Neural progenitor cell (in vitro differentiated cells): ENCODE data around the gene E4F1. TPM values are rescaled to one million over a fixed set of nuclear protein-coding genes. Genes with fewer than 3 reads are reported as not detected.
A peak's percentile ranks its signal among the peaks of the same experiment; 100 is the strongest.

Experiments
- DNase-seq: peaks from one replicate; pipeline ENCODE4 v3.0.0-alpha.2; 2016; ENCODE audit warnings: low spot score
- H2AFZ ChIP-seq: fragments of 200-600 bp; sonication (generic); replicated peaks from 2 replicates; pipeline ENCODE4 v1.6.1; 2016; ENCODE audit warnings: antibody characterized with exemption
- H3F3A ChIP-seq: fragments of 200-600 bp; sonication (generic); 2 replicates; pipeline ENCODE4 v1.6.1; 2016; ENCODE audit warnings: antibody characterized with exemption, low read depth
- H3K27ac ChIP-seq: fragments of 200-600 bp; sonication (generic); 2 replicates; pipeline ENCODE4 v1.5.1; 2016; ENCODE audit warnings: mild to moderate bottlenecking
- H3K27me3 ChIP-seq: fragments of 200-600 bp; sonication (generic); 2 replicates; pipeline ENCODE4 v1.6.1; 2016; ENCODE audit warnings: mild to moderate bottlenecking, moderate library complexity
- H3K36me3 ChIP-seq: fragments of 200-600 bp; sonication (generic); 2 replicates; pipeline ENCODE4 v1.5.1; 2016
- H3K4me1 ChIP-seq: fragments of 200-600 bp; sonication (generic); 2 replicates; pipeline ENCODE4 v1.6.1; 2016; ENCODE audit warnings: mixed run types
- H3K4me2 ChIP-seq: fragments of 200-600 bp; sonication (generic); 2 replicates; pipeline ENCODE4 v1.6.1; 2016
- H3K4me3 ChIP-seq: fragments of 200-600 bp; sonication (generic); 2 replicates; pipeline ENCODE4 v1.5.1; 2016
- H3K79me2 ChIP-seq: fragments of 200-600 bp; sonication (generic); 2 replicates; pipeline ENCODE4 v1.6.1; 2016; ENCODE audit warnings: low read depth
- H3K9ac ChIP-seq: fragments of 200-600 bp; sonication (generic); 2 replicates; pipeline ENCODE4 v1.6.1; 2016
- H3K9me3 ChIP-seq: fragments of 200-600 bp; sonication (generic); 2 replicates; pipeline ENCODE4 v1.5.1; 2016; ENCODE audit warnings: low read depth
- H4K20me1 ChIP-seq: fragments of 200-600 bp; sonication (generic); 2 replicates; pipeline ENCODE4 v1.6.1; 2016; ENCODE audit warnings: low read depth
- H3K27ac Mint-ChIP-seq: 3 replicates; pipeline ENCODE4 v1.8.0; 2021; ENCODE audit warnings: mixed read lengths
- H3K27me3 Mint-ChIP-seq: 2 replicates; pipeline ENCODE4 v1.8.0; 2022; ENCODE audit warnings: low read depth, mild to moderate bottlenecking, inconsistent platforms, moderate library complexity, mixed read lengths; ENCODE audit not compliant: insufficient read depth
- H3K36me3 Mint-ChIP-seq: 3 replicates; pipeline ENCODE4 v1.8.0; 2021; ENCODE audit warnings: mixed read lengths
- H3K4me1 Mint-ChIP-seq: 3 replicates; pipeline ENCODE4 v1.8.0; 2021; ENCODE audit warnings: mixed read lengths
- H3K4me3 Mint-ChIP-seq: 3 replicates; pipeline ENCODE4 v1.8.0; 2021; ENCODE audit warnings: mild to moderate bottlenecking, moderate library complexity, mixed read lengths
- H3K9me3 Mint-ChIP-seq: 3 replicates; pipeline ENCODE4 v1.8.0; 2020; ENCODE audit warnings: mixed read lengths
- CTCF ChIP-seq: fragments of 200-600 bp; sonication (generic); IDR thresholded peaks from 2 replicates; pipeline ENCODE4 v1.5.1; 2017; ENCODE audit warnings: antibody characterized with exemption, mild to moderate bottlenecking
- EZH2 ChIP-seq: fragments of 200-600 bp; sonication (generic); IDR thresholded peaks from 2 replicates; pipeline ENCODE4 v1.6.1; 2017; ENCODE audit warnings: antibody characterized with exemption, mild to moderate bottlenecking, moderate library complexity
- EZH2phosphoT487 ChIP-seq: fragments of 200-600 bp; sonication (generic); IDR thresholded peaks from 2 replicates; pipeline ENCODE4 v1.6.1; 2017; ENCODE audit warnings: antibody characterized with exemption
- total RNA-seq: library from RNA; depleted of rRNA; stranded (reverse); fragments of >200 nt; gene quantifications from 2 replicates; pipeline ENCODE4 v1.2.3, GENCODE V29; 2015; ENCODE audit warnings: low replicate concordance

Gene E4F1
- total RNA-seq, 1 donor from 2014 or later: 7.4 TPM

DNA sequence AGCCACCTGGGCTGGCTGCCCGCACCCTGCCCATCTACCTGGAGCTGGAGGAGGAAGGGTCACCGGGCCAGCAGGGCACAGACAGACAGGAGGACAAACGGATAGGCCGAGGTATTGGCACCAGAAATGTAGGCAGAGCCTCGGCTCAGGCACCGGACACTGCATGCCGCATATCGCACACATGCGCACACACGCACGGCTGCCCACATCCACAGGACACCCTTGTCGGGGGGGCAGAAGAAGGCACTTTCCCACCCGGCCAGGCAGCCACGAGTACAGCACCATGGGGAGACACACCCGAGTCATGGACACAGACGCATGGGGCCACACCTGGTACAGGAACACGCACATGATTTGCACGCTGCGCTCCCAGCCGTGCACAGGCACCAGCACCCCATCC is 41.4 kb upstream of the E4F1 start:
- no peaks in the 10 kb centered on the region for H3K36me3 ChIP-seq
- DNase-seq: no peak
- peak overlapping the region; percentile 73 for H3K4me3 Mint-ChIP-seq
- peaks cover 3% of the 10 kb centered on the region for H3K4me1 Mint-ChIP-seq
- H3K27ac ChIP-seq: no peak overlapping the region
- H3K27me3 Mint-ChIP-seq: peaks cover 9% of the 10 kb centered on the region
- no peak overlapping the region for H3K4me3 ChIP-seq
- H3K9me3 Mint-ChIP-seq: no peaks in the 10 kb centered on the region
- peak overlapping the region; percentile 70 for H3K27ac Mint-ChIP-seq
- H2AFZ ChIP-seq: no peak overlapping the region
- H3K9me3 ChIP-seq: no peaks in the 10 kb centered on the region
- H3K27me3 ChIP-seq: no peaks in the 10 kb centered on the region
- H4K20me1 ChIP-seq: no peaks in the 10 kb centered on the region
- H3F3A ChIP-seq: peaks cover 5% of the 10 kb centered on the region
- TF ChIP-seq EZH2phosphoT487: no peak
- TF ChIP-seq CTCF: no peak
- TF ChIP-seq EZH2: no peak
- H3K4me2 ChIP-seq: no peak overlapping the region
- no peaks in the 10 kb centered on the region for H3K4me1 ChIP-seq
- H3K9ac ChIP-seq: no peak overlapping the region
- peaks cover 2% of the 10 kb centered on the region for H3K36me3 Mint-ChIP-seq
- no peaks in the 10 kb centered on the region for H3K79me2 ChIP-seq

DNA sequence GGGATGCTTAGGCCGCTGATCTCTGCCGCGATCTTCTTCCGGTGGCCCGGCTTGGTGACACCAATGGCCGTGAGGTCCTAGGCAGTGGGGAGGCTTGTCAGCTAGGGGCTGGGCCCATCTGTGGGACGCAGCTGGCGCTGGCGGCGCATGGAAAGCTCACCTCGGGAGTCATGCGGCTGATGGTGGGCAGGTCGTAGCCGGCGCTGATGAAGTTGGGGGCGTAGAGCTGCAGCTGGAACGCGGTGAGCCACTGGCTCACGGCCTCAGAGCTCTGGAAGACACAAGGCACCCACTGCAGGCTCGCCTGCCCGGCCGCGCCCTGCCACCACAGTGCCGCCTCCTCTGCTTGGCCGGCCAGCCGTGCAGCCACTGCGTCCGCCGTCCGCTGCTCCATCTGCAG is 39.7 kb upstream of the E4F1 start:
- Mint-ChIP-seq H3K27ac (no peak overlapping the region), H3K36me3 (peaks cover 2% of the 10 kb centered on the region), H3K4me1 (peaks cover 3% of the 10 kb centered on the region), H3K4me3 (no peak overlapping the region), H3K27me3 (peaks cover 9% of the 10 kb centered on the region), H3K9me3 (no peaks in the 10 kb centered on the region)
- Histone ChIP-seq H3K79me2 (no peaks in the 10 kb centered on the region), H3K4me1 (no peaks in the 10 kb centered on the region), H3K27me3 (no peaks in the 10 kb centered on the region), H3K4me2 (no peak overlapping the region), H3K9me3 (no peaks in the 10 kb centered on the region), H3K9ac (no peak overlapping the region), H3F3A (no peaks in the 10 kb centered on the region), H3K36me3 (no peaks in the 10 kb centered on the region), H2AFZ (no peak overlapping the region), H3K4me3 (no peak overlapping the region), H3K27ac (no peak overlapping the region), H4K20me1 (no peaks in the 10 kb centered on the region)
- TF ChIP-seq EZH2 (no peak), EZH2phosphoT487 (no peak), CTCF (no peak)
- DNase-seq: no peak

- H3K27ac Mint-ChIP-seq: no peak overlapping the region
- peaks cover 3% of the 10 kb centered on the region for H3K4me1 Mint-ChIP-seq
- H4K20me1 ChIP-seq: no peaks in the 10 kb centered on the region
- H2AFZ ChIP-seq: no peak overlapping the region
- no peaks in the 10 kb centered on the region for H3K36me3 ChIP-seq
- H3K4me1 ChIP-seq: no peaks in the 10 kb centered on the region
- no peaks in the 10 kb centered on the region for H3K9me3 Mint-ChIP-seq
- no peak for DNase-seq
- no peak overlapping the region for H3K27ac ChIP-seq
- no peak overlapping the region for H3K4me3 Mint-ChIP-seq
- H3K27me3 ChIP-seq: no peaks in the 10 kb centered on the region
- H3K4me3 ChIP-seq: no peak overlapping the region
- H3K27me3 Mint-ChIP-seq: peaks cover 9% of the 10 kb centered on the region
- H3K9ac ChIP-seq: no peak overlapping the region
- H3F3A ChIP-seq: no peaks in the 10 kb centered on the region
- no peaks in the 10 kb centered on the region for H3K79me2 ChIP-seq
- H3K36me3 Mint-ChIP-seq: peaks cover 2% of the 10 kb centered on the region
- TF ChIP-seq CTCF (no peak), EZH2phosphoT487 (no peak), EZH2 (no peak)
- no peaks in the 10 kb centered on the region for H3K9me3 ChIP-seq
- no peak overlapping the region for H3K4me2 ChIP-seq
These were observed 39.0 kb upstream of the E4F1 start for GRCh38 chr16:2184346-2184745.

GRCh38 chr16:2184962-2185361 is 38.4 kb upstream of the E4F1 start:
- no peaks in the 10 kb centered on the region for H3K27me3 ChIP-seq
- H3F3A ChIP-seq: no peaks in the 10 kb centered on the region
- no peak overlapping the region for H3K4me2 ChIP-seq
- H3K79me2 ChIP-seq: no peaks in the 10 kb centered on the region
- Mint-ChIP-seq H3K9me3 (no peaks in the 10 kb centered on the region), H3K27me3 (peaks cover 9% of the 10 kb centered on the region), H3K27ac (no peak overlapping the region), H3K4me1 (peaks cover 3% of the 10 kb centered on the region), H3K36me3 (peaks cover 2% of the 10 kb centered on the region), H3K4me3 (no peak overlapping the region)
- H4K20me1 ChIP-seq: no peaks in the 10 kb centered on the region
- H3K27ac ChIP-seq: no peak overlapping the region
- no peak overlapping the region for H3K9ac ChIP-seq
- H3K36me3 ChIP-seq: no peaks in the 10 kb centered on the region
- TF ChIP-seq EZH2phosphoT487: no peak
- TF ChIP-seq CTCF: no peak
- no peak for TF ChIP-seq EZH2
- no peaks in the 10 kb centered on the region for H3K9me3 ChIP-seq
- H3K4me3 ChIP-seq: no peak overlapping the region
- H3K4me1 ChIP-seq: no peaks in the 10 kb centered on the region
- no peak for DNase-seq
- H2AFZ ChIP-seq: no peak overlapping the region
